Endothelial cell of umbilical vein (primary cell): Measurements from ENCODE around the gene XKR8.
"Not testable (repeated sequence)": the region's sequence is repeated elsewhere in the genome, so short reads cannot be mapped to it uniquely, and the experiment has no call there.

Experiments
- CTCF ChIP-seq, 2 donors: IDR thresholded peaks; 1 replicate in 1 of 2; 2 replicates in 1 of 2; pipeline ENCODE4 v1.5.1; 2011; ENCODE audit warnings: low read length in 2 of 2, mild to moderate bottlenecking in 2 of 2, moderate library complexity in 2 of 2, control low read depth in 1 of 2, inconsistent platforms in 1 of 2, low read depth in 1 of 2; ENCODE audit not compliant: insufficient read depth in 1 of 2; ENCODE audit errors: extremely low read depth in 1 of 2
- FOS ChIP-seq: IDR thresholded peaks from 2 replicates; pipeline ENCODE4 v1.6.1; 2011; ENCODE audit warnings: mild to moderate bottlenecking, low read length, moderate library complexity, borderline replicate concordance; ENCODE audit not compliant: insufficient read depth
- POLR2A ChIP-seq: IDR thresholded peaks from 2 replicates; pipeline ENCODE4 v1.6.1; 2012; ENCODE audit warnings: low read depth, mild to moderate bottlenecking, control low read depth, low read length
- POLR2AphosphoS5 ChIP-seq: IDR thresholded peaks from 2 replicates; pipeline ENCODE4 v1.6.1; 2012; ENCODE audit warnings: low read depth, mild to moderate bottlenecking, control low read depth, low read length, moderate library complexity; ENCODE audit not compliant: insufficient read depth

GRCh38 chr1:28003117-28003516 lies 43.3 kb downstream of the XKR8 start:
- not testable (repeated sequence) for TF ChIP-seq CTCF (IDR thresholded peaks at IDR 0.05; ENCODE audit: extremely low read depth in 1 of 2, insufficient read depth in 1 of 2, low read depth in 1 of 2, low read length in 2 of 2); FOS; POLR2A; POLR2AphosphoS5
